Stomach (tissue), 9 donors: ENCODE data around the gene N4BP3. TPM values are rescaled to one million over a fixed set of nuclear protein-coding genes. Genes with fewer than 3 reads are reported as not detected.
"Not testable (repeated sequence)": the region's sequence is repeated elsewhere in the genome, so short reads cannot be mapped to it uniquely, and the experiment has no call there.

ENCODE experiments used
- DNase-seq, 2 donors: peaks; one replicate each; pipeline versions ENCODE4 v3.0.0 to v3.0.0-alpha.2; 2013 to 2019
- H3K27ac ChIP-seq, 5 donors: fragments of 200-600 bp in 4 of 5; sonication (generic) in 4 of 5; one replicate each; pipeline ENCODE4 v1.5.1; 2013 to 2019; ENCODE audit warnings: mild to moderate bottlenecking in 1 of 5, moderate library complexity in 1 of 5
- H3K27me3 ChIP-seq, 3 donors: fragments of 200-600 bp; sonication (generic); one replicate each; pipeline ENCODE4 v1.5.1; 2017 to 2019; ENCODE audit warnings: mixed run types in 1 of 3
- H3K36me3 ChIP-seq, 4 donors: fragments of 200-600 bp; sonication (generic); 1 replicate in 3 of 4; 2 replicates in 1 of 4; pipeline ENCODE4 v1.5.1; 2016 to 2019
- H3K4me1 ChIP-seq, 4 donors: fragments of 200-600 bp; sonication (generic); one replicate each; pipeline ENCODE4 v1.5.1; 2016 to 2019
- H3K4me3 ChIP-seq, 4 donors: fragments of 200-600 bp; sonication (generic) in 3 of 4; one replicate each; pipeline ENCODE4 v1.5.1; 2016 to 2019; ENCODE audit warnings: mild to moderate bottlenecking in 1 of 4
- H3K9me3 ChIP-seq, 4 donors: fragments of 200-600 bp; sonication (generic); one replicate each; pipeline ENCODE4 v1.5.1; 2016 to 2019
- EP300 ChIP-seq: sonication (generic); formaldehyde crosslinking; IDR thresholded peaks from one replicate; pipeline ENCODE4 v1.6.1; 2017; ENCODE audit warnings: antibody characterized with exemption
- POLR2A ChIP-seq, 4 donors: fragments of 450-650 bp; IDR thresholded peaks; one replicate each; pipeline ENCODE4 v1.6.1; 2016; ENCODE audit warnings: antibody characterized with exemption in 4 of 4, control low read depth in 2 of 4, mild to moderate bottlenecking in 1 of 4, moderate library complexity in 1 of 4
- POLR2AphosphoS5 ChIP-seq, 3 donors: sonication (generic); formaldehyde crosslinking; IDR thresholded peaks; one replicate each; pipeline ENCODE4 v1.6.1; 2016; ENCODE audit warnings: antibody characterized with exemption in 3 of 3
- WGBS, 5 donors: extraction: QIAGEN DNeasy Blood & Tissue Kit in 3 of 5; methylation state at CpG; one replicate each; pipeline versions ENCODE4 v1.1.5 to v1.1.7; 2013 to 2018; 5-methylcytosine and 5-hydroxymethylcytosine counted together
- intact Hi-C: fragments of 100-400 bp; cut with DNase I; formaldehyde crosslinking; loops from one replicate; pipeline ENCODE4 v1.15.1; 2023; ENCODE audit warnings: low total_unique reads
- polyA plus RNA-seq, 3 donors: library from polyadenylated mRNA; stranded (reverse); fragments of 200-250 nt; gene quantifications; one replicate each; pipeline ENCODE4 v1.2.3, GENCODE V29; 2013
- total RNA-seq, 5 donors: library from RNA; depleted of rRNA; stranded (reverse); fragments of >200 nt; gene quantifications; one replicate each; pipeline versions ENCODE4 v1.1.0 to v1.2.3, GENCODE V29; 2014 to 2016
- TF ChIP-seq, protein P1 (sequence below), 7 experiments: fragments of 450-650 bp in 4 of 7; fragments of 200-600 bp in 3 of 7; sonication (generic) in 3 of 7; IDR thresholded peaks; one replicate each; pipeline ENCODE4 v1.5.1; 2016 to 2019; ENCODE audit warnings: antibody characterized with exemption in 7 of 7, control low read depth in 2 of 7, mild to moderate bottlenecking in 1 of 7
- donor health status: healthy with polysubstance abuse.
- donor health status: Bipolar disorder and iron deficiency.
- donor health status: healthy.

The N4BP3 gene
- total and polyA plus RNA-seq, 8 donors, result 2.6 to 6.1 (median 3.8) TPM; not detected in 1

DNA sequence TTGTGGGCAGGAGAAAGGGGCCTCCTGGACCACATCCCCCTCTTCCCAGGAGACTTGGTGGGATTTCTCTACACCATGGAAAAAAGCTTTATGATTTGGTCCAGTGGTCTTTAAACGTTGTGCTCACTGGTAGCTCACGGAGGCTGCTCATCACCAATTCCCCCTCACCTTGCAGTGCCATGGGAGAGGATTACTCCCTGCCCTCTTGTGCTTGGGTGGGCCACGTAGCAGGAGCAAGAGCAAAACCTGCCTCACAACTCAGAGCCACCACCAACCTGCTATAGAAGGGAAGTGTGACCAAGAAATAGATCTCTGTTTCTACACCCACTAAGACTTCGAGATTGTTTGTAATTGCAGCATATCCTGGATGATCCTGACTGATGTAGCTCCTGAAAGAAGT is 42.2 kb upstream of the N4BP3 start:
- 57 to 73% (median 66%) methylated on average over 4 of the region's 4 CpGs for WGBS, 5 donors
- Histone ChIP-seq H3K9me3 (no peaks in the 10 kb centered on the region), H3K4me1 (peaks cover 0 to 7% (median 6%) of the 10 kb centered on the region in 4 donors), H3K27ac (no peak overlapping the region), H3K4me3 (no peak overlapping the region), H3K36me3 (no peaks in the 10 kb centered on the region), H3K27me3 (peaks cover 0 to 41% (median 20%) of the 10 kb centered on the region in 3 donors)
- TF ChIP-seq POLR2A (IDR thresholded peaks at IDR 0.05) (no peak), POLR2AphosphoS5 (IDR thresholded peaks at IDR 0.05) (no peak), EP300 (no peak)
- TF ChIP-seq, protein P1, sequence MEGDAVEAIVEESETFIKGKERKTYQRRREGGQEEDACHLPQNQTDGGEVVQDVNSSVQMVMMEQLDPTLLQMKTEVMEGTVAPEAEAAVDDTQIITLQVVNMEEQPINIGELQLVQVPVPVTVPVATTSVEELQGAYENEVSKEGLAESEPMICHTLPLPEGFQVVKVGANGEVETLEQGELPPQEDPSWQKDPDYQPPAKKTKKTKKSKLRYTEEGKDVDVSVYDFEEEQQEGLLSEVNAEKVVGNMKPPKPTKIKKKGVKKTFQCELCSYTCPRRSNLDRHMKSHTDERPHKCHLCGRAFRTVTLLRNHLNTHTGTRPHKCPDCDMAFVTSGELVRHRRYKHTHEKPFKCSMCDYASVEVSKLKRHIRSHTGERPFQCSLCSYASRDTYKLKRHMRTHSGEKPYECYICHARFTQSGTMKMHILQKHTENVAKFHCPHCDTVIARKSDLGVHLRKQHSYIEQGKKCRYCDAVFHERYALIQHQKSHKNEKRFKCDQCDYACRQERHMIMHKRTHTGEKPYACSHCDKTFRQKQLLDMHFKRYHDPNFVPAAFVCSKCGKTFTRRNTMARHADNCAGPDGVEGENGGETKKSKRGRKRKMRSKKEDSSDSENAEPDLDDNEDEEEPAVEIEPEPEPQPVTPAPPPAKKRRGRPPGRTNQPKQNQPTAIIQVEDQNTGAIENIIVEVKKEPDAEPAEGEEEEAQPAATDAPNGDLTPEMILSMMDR (IDR thresholded peaks at IDR 0.05), result no peak
- DNase-seq, result no peak
- intact Hi-C loops, result loop anchor here (5.0 kb wide), 1 partner anchor 91 kb away; no protein-coding TSS in a partner anchor

DNA sequence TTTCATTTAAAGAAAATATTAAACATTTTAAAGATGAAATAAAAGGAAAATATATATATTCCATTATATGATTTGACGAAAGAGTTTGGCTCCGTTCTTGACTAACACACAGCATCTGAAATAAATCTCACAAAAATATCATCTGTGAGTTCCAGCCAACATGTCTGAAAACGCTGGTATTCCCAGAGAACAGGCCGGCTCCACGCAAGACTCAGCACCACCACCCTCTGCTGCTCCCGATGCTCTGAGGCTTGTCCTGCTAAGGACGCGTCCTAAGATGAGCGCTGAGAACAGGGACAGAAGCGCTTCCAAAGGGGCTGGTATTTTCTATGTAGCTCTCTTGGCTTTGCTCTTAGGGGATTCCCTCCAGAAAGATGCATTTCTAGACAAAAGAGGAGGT is 40.6 kb upstream of the N4BP3 start:
- H3K4me3 ChIP-seq, result no peak overlapping the region
- no peak for TF ChIP-seq POLR2A (IDR thresholded peaks at IDR 0.05)
- TF ChIP-seq EP300, result no peak
- TF ChIP-seq POLR2AphosphoS5 (IDR thresholded peaks at IDR 0.05), result no peak
- TF ChIP-seq, protein P1 (IDR thresholded peaks at IDR 0.05), result no peak
- H3K9me3 ChIP-seq, result no peaks in the 10 kb centered on the region
- intact Hi-C loops, result loop anchor here (5.0 kb wide), 1 partner anchor 90 kb away; no protein-coding TSS in a partner anchor
- H3K36me3 ChIP-seq, result no peaks in the 10 kb centered on the region
- H3K27me3 ChIP-seq, result peaks cover 0 to 41% (median 20%) of the 10 kb centered on the region in 3 donors
- H3K4me1 ChIP-seq, result peaks cover 0 to 11% (median 8%) of the 10 kb centered on the region in 4 donors
- WGBS, 5 donors, result 80 to 90% (median 82%) methylated on average over 10 of the region's 10 CpGs
- H3K27ac ChIP-seq, result no peak overlapping the region
- no peak for DNase-seq

DNA sequence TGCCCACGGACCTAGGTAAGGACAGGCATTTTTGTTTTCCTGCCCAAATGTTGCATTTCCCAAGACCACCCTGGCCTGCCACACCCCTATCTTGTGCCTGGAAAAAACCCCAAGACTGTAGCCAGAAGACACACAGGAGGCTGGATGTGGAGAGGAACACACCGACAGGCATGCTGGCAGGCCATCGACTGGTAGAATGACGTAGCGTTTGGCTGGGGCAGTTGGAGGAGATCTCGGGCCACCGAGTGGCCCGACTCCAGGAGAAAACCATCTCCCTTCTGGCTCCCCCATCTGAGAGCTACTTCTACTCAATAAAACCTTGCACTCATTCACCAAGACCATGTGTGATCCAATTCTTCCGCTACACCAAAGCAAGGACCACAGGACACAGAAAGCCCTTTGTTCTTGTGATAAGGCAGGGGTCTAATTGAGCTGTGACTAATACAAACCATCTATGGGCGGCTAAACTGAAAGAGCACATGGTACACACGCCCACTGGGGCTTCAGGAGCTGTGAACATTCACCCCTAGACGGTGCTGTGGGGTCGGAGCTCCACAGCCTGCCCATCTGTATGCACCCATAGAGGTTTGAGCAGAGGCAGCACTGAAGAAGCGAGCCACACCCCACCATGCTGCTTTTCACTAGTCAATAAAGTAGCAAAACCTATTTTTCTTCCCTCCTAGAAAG is 38.9 kb upstream of the N4BP3 start:
- Histone ChIP-seq H3K4me1 (peaks cover 0 to 11% (median 8%) of the 10 kb centered on the region in 4 donors), H3K27me3 (peaks cover 0 to 41% (median 20%) of the 10 kb centered on the region in 3 donors), H3K27ac (no peak overlapping the region), H3K36me3 (no peaks in the 10 kb centered on the region), H3K9me3 (no peaks in the 10 kb centered on the region), H3K4me3 (no peak overlapping the region)
- intact Hi-C loops, result loop anchor here (5.0 kb wide), 1 partner anchor 88 kb away; no protein-coding TSS in a partner anchor
- DNase-seq, result peak in 1 of 2 donors; percentile 34
- WGBS, 5 donors, result 30 to 46% (median 44%) methylated on average over 14 of the region's 14 CpGs
- TF ChIP-seq POLR2A (IDR thresholded peaks at IDR 0.05) (no peak), POLR2AphosphoS5 (IDR thresholded peaks at IDR 0.05) (no peak)

DNA sequence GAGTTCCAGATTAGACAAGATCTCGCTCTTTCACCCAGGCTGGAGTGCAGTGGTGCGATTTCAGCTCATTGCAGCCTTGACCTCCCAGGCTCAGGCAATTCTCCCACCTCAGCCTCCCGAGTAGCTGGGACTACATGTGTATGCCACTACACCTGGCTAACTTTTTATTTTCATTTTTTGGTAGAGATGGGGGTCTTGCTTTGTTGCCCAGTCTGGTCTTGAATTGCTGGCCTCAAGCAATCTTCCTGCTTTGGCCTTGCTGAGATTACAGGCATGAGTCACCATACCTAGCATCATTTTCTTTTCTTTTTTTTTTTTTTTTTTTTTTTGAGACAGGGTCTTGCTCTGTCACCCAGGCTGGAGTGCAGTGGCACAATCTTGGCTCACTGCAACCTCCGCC is 36.4 kb upstream of the N4BP3 start:
- DNase-seq, H3K36me3 ChIP-seq, H3K27ac ChIP-seq, H3K9me3 ChIP-seq, H3K4me3 ChIP-seq, intact Hi-C loops: not testable (repeated sequence)
- Histone ChIP-seq H3K4me1 (peaks cover 0 to 14% (median 9%) of the 10 kb centered on the region in 4 donors), H3K27me3 (peaks cover 0 to 60% (median 20%) of the 10 kb centered on the region in 3 donors)
- WGBS, 5 donors, result 84 to 100% (median 91%) methylated on average over 4 of the region's 4 CpGs

DNA sequence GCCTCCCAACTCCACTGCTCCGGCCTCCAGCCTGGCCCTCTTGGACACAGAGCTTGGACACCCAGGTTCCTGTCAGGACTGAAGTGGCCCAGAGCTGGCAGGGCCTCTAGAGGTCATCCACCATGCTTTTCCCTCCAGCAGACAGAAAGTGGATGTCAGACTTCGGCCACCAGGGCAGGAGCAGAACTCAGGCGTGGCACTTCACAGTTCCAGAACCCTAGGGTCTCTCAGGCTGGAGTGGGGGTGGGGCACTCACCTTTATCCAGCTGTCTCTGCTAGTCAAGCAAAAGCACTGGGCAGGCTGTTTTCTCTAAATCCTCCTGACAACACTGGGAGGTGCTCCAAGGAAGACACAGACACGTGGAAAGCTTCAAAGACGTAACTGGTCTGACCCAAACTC is 35.6 kb upstream of the N4BP3 start:
- no peak for DNase-seq
- TF ChIP-seq POLR2AphosphoS5 (IDR thresholded peaks at IDR 0.05) (no peak), EP300 (no peak), POLR2A (IDR thresholded peaks at IDR 0.05) (no peak)
- TF ChIP-seq, protein P1 (IDR thresholded peaks at IDR 0.05), result no peak
- 62 to 80% (median 78%) methylated on average over 4 to 5 of the region's 5 CpGs for WGBS, 5 donors
- H3K27me3 ChIP-seq, result peaks cover 0 to 60% (median 20%) of the 10 kb centered on the region in 3 donors
- no peak overlapping the region for H3K27ac ChIP-seq
- peaks cover 0 to 14% (median 9%) of the 10 kb centered on the region in 4 donors for H3K4me1 ChIP-seq
- intact Hi-C loops, result no loop called here
- no peaks in the 10 kb centered on the region for H3K9me3 ChIP-seq
- H3K36me3 ChIP-seq, result no peaks in the 10 kb centered on the region
- H3K4me3 ChIP-seq, result no peak overlapping the region
